SIG-M5 (cell line): Measurements from ENCODE around the gene ITGAX.
"Not testable (repeated sequence)": the region's sequence is repeated elsewhere in the genome, so short reads cannot be mapped to it uniquely, and the experiment has no call there.

Experiments used
- DNase-seq: peaks from one replicate; lab custom pipeline; 2025; lab: John Stamatoyannopoulos, UW

The ITGAX gene

DNA sequence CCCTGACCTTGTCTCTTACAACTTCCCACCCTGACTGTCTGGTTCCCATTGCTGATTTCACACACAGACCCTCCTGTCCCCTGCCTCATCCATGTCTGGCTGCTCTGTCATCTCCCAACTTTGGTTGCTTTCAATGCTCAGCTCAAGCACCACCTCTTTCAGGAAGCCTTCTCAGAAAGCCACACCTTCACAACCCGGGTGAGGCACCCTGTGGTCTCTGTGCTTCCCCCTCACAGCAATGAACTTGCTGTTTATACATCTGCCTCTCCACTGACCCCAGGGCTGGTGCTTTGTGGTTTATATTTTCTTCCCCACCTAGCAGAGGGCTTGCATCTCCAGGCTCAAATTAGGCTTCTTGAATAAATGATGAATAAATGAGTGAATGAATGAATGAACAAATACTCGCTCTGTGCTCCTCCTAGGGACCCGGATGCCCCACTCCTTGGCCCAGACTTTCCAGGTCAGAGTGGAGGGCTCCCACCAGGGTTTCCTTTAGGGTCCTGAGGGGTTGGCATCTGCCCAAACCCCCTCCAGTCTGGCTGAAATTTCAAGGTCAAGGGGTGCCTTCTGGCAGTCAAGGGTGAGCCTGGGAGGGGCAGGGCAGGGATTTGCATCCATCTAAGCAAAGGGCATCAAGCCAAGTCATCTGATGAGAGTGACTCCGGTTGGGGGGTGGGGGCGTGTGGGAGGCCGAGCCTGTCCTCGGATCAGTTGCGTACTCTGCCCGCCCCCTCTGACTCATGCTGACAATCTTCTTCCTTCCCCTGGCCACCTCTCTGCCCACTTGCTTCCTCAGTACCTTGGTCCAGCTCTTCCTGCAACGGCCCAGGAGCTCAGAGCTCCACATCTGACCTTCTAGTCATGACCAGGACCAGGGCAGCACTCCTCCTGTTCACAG is at the start of gene ITGAX:
Gene ITGAX (plus strand): TSS at position 783 of the 898 bp plus-strand sequence. CDS start 79 bp downstream, at position 862.
- DNase-seq = no peak

DNA sequence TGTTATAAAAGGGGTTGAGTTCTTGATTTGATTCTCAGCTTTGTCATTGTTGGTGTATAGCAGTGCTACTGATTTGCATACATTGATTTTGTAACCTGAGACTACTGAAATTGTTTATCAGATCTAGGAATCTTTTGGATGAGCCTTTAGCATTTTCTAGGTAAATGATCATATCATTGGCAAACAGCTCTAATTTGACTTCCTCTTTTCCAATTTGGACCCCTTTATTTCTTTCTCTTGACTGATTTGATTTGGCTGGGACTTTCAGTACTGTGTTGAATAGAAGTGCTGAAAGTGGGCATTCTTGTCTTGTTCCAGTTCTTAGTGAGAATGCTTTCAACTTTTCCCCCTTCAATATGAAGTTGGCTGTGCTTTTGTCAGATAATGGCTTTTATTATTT is 49.8 kb upstream of the ITGAX start:
- DNase-seq = no peak

DNA sequence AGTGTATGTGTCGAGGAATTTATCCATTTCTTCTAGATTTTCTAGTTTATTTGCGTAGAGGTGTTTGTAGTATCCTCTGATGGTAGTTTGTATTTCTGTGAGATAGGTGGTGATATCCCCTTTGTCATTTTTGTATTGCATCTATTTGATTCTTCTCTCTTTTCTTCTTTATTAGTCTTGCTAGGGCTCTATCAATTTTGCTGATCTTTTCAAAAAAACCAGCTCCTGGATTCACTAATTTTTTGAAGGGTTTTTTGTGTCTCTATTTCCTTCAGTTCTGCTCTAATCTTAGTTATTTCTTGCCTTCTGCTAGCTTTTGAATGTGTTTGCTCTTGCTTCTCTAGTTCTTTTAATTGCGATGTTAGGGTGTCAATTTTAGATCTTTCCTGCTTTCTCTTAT is 46.6 kb upstream of the ITGAX start:
- not testable (repeated sequence) for DNase-seq

DNA sequence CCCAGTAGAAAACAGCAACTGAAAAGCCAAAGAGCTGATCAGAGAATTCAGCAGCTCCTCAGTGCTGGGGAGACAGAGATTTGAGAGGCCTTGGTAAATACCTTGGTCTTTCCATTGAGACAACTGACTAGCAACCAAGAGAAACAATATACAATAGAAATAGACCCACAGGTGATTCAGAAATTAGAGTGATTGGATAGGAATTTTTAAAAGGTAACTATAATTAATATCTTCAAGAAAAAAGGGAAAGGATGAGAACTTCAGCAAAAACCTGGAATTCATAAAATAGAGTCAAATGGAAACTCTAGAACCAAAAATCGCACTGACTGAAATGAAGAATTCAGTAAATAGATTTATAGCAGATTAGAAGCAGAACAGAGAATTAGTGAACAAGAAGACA is 32.5 kb upstream of the ITGAX start:
- DNase-seq = no peak

DNA sequence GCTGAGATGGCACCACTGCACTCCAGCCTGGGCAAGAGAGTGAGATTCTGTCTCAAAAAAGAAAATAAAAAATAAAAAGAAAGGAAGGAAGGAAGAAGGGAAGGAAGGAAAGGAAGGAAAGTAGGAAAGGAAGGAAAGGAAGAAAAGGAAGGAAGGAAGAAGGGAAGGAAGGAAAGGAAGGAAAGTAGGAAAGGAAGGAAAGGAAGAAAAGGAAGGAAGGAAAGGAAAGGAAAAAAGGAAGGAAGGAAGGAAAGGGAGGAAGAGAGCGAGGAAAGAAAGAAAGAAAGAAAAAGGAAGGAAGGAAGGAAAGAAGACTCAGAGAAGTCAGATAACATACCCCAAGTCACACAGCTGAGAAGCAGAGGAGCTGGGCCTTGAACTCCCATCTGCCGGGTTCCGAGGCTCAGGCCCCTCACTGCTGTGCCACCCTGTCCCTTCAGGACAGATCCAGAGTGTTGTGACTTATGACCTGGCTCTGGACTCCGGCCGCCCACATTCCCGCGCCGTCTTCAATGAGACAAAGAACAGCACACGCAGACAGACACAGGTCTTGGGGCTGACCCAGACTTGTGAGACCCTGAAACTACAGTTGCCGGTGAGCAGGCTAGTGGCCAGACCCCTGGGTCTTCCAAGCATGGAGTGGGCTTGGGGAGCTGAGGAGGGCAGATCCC is 30.9 kb upstream of the ITGAX start:
- DNase-seq = no peak

DNA sequence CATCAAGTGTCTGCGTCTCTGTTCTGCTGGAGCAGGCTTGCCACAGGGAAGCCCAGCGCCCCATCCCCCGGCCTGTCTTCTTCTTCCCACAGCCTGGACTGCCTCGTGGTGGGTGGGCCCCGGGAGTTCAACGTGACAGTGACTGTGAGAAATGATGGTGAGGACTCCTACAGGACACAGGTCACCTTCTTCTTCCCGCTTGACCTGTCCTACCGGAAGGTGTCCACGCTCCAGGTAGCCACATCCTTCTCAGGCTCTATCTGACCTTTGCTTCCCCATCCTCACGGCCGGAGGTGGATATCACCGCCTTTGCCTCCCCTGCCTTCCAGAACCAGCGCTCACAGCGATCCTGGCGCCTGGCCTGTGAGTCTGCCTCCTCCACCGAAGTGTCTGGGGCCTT is 29.8 kb upstream of the ITGAX start:
- DNase-seq = no peak

DNA sequence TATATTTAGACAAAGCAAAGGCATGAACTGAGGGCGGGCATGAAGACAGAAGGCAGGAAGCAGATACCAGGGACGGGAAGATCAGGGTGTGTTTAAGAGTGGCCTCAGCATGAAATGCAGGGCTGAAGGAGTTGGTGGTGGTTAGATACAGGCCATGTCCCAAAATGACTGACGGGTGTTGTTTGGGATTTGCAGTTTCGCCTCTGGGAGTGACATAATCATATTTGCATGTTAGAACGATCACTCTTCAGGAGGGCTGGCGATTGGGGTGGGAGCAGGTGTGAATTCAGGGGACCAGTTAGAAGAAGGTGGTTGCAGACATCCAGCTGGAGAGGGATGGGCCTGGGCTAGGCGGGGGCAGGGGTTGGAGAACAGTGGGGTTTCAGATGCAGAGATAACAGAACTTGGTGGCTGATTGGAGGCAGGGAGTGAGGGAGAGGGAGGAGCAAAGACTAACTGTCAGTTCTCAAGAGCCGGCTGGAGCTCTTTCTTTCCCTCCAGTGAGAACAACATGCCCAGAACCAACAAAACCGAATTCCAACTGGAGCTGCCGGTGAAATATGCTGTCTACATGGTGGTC is 27.2 kb upstream of the ITGAX start:
- DNase-seq = no peak

DNA sequence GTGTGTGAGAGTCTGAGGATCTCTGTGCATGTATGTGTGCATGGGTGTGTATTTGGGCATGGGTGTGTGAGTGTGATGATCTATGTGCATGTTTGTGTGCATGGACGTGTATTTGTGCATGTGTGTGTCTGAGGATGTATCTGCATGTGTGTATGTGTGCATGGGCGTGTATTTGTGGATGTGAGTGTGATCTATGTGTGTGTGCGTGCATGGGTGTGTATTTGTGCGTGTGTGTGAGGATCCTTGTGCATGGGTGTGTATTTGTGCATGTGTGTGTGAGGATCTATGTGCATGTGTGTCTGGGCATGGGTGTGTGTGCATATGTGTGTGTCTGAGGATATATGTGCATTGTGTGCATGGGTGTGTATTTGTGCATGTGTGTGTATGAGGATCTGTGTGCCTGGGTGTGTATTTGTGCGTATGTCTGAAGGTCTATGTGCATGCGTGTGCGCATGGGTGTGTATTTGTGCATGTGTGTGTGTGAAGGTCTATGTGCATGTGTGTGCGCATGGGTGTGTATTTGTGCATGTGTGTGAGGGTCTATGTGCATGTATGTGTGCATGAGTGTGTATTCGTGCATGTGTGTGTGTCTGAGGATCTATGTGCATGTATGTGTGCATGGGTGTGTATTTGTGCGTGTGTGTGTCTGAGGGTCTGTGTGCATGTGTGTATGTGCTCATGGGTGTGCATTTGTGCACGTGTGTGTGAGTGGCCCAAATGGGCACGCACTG is 26.5 kb upstream of the ITGAX start:
- DNase-seq = no peak

DNA sequence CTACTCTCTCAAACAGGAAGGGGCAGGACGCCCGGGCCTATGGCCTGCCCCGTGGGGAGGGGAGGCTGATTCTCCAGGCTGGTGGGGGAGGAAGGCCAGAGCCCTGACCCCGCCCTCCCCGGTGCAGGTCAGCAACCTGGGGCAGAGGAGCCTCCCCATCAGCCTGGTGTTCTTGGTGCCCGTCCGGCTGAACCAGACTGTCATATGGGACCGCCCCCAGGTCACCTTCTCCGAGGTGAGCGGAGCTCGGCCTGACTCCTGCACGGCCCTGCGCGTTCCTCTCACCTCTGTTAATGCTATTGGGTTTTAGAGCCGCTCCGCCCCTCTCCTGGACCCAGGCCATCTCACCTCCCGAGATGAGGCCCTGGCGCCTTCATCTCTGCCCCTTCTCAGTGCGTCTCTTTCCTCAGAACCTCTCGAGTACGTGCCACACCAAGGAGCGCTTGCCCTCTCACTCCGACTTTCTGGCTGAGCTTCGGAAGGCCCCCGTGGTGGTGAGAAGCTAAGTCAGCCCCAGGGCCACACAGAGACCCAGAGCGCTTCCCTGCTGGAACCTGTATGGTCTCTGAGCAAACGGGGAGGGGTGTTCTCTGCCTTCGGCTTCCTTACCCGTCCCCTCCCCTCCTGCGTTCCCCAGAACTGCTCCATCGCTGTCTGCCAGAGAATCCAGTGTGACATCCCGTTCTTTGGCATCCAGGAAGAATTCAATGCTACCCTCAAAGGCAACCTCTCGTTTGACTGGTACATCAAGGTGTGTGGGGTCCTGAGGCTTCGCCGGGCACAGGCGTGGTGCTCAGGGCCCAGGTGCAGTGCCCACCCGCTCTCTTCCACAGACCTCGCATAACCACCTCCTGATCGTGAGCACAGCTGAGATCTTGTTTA is 25.1 kb upstream of the ITGAX start:
- DNase-seq = no peak

DNA sequence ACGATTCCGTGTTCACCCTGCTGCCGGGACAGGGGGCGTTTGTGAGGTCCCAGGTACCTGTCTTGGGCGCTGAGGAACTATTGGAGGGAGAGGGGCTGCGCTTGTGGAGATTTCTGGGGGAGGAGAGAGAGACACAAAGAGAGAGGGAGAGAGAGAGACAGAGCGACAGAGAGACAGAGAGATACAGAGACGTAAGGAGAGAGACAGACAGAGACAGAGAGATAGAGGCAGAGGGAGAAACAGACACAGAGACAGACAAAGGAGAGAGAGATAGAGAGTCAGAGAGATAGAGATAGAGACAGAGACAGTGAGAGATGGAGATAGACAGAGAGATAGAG is 24.5 kb upstream of the ITGAX start:
- no peak for DNase-seq

DNA sequence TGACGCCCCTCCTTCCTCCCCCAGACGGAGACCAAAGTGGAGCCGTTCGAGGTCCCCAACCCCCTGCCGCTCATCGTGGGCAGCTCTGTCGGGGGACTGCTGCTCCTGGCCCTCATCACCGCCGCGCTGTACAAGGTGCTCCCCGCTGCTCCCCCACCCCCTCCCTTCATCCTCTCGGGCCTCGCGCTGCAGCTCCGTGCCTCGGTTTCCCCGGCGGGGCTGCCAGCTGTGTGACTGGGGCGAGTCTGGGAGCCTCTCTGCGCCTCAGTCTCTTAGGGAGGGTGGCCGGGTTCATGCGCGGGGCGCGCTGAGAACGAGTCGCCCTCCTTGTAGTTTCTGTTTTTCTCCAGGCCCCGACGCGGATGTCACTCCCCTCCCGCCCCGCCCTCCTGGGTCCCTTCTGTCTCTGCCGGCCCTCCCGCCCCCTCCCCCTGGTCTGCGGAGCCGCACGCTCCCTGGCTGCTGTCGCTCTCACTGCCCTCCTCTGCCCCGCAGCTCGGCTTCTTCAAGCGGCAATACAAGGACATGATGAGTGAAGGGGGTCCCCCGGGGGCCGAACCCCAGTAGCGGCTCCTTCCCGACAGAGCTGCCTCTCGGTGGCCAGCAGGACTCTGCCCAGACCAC is 23.7 kb upstream of the ITGAX start:
- DNase-seq = no peak

DNA sequence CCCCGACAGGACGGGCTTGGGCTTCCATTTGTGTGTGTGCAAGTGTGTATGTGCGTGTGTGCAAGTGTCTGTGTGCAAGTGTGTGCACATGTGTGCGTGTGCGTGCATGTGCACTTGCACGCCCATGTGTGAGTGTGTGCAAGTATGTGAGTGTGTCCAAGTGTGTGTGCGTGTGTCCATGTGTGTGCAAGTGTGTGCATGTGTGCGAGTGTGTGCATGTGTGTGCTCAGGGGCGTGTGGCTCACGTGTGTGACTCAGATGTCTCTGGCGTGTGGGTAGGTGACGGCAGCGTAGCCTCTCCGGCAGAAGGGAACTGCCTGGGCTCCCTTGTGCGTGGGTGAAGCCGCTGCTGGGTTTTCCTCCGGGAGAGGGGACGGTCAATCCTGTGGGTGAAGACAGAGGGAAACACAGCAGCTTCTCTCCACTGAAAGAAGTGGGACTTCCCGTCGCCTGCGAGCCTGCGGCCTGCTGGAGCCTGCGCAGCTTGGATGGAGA is 23.1 kb upstream of the ITGAX start:
- DNase-seq = no peak

DNA sequence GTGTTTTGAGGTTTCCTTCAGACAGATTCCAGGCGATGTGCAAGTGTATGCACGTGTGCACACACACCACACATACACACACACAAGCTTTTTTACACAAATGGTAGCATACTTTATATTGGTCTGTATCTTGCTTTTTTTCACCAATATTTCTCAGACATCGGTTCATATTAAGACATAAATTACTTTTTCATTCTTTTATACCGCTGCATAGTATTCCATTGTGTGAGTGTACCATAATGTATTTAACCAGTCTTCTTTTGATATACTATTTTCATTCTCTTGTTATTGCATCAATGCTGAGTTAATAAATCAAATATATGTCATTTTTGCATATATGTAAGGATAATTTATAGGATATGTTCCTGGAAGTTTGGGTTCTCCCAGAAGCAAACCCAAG is 22.4 kb upstream of the ITGAX start:
- DNase-seq = no peak

DNA sequence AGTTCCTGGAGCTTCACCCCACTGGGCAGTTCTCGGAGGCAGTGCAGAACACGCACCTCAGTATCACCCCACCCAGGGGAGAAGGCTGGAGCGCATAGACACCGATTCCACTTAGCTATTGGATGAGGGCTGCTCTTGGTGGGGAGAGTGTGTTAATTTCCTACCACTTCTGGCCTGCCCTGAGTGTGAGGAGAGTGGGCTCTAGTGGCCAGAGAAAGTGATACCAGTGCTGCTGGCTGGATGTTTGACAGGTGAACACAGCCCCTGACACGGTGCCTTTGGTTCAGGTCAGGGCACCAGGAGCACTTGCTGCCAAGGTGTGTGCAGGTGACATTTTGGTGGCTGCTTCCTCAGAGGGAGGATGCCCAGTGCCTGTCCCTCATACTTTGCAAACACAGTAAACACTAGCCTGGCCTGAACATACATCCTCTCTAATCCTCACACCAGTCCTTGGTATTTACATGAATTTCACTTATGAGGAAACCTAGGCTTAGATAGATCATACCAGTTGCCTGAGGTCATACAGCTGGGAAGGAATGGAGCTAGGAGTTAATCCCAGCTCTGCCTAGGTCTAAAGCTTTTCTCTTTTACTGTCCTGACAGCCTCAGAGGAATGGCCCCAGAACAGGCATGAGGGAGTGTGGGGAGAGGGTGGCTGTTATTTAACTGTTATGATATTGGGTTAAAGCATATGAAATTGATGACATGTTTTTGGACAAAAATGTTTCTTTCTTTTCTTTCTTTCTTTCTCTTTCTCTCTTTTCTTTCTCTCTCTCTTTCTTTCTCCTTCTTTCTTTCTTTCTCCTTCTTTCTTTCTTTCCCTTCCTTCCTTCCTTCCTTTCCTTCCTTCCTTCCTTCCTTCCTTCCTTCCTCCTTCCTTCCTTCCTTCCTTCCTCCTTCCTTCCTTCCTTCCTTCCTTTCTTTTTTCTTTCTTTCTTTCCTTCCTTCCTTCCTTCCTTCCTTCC is 21.0 kb upstream of the ITGAX start:
- DNase-seq = no peak

DNA sequence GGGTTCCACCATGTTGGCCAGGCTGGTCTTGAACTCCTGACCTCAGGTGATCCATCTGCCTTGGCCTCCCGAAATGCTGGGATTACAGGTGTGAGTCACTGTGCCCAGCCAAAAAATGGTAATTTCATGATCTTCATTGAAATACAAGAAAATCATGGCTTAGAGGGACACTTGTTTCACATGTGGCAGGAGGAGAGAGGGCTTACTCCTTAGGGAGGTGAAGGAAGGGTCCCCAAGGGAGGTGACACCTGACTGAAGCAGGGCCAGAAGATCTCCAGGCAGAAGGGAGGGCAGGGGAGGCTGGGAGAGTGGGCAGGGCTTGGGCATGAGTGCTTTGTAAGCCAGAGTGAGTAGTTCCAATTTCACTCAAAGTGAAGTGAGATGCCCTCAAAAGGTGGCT is 20.0 kb upstream of the ITGAX start:
- no peak for DNase-seq

DNA sequence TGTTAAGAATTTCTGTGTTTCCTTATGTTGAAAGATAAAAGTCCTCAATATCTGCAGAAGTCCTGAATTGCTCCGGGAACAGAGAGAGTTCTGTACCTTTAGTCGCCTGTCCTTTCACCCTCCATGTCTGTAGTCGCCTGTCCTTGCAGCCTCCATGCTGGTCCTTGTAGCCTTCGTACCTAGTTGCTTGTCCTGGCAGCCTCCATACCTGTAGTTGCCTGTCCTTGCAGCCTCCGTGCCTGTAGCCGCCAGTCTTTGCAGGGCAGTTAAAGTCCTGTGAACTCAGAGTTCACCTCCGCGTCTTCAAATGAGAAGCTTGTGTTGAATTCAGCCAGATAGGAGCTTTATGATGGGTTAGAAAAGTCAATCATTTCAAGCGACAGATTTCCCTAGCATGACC is 19.5 kb upstream of the ITGAX start:
- DNase-seq = no peak

DNA sequence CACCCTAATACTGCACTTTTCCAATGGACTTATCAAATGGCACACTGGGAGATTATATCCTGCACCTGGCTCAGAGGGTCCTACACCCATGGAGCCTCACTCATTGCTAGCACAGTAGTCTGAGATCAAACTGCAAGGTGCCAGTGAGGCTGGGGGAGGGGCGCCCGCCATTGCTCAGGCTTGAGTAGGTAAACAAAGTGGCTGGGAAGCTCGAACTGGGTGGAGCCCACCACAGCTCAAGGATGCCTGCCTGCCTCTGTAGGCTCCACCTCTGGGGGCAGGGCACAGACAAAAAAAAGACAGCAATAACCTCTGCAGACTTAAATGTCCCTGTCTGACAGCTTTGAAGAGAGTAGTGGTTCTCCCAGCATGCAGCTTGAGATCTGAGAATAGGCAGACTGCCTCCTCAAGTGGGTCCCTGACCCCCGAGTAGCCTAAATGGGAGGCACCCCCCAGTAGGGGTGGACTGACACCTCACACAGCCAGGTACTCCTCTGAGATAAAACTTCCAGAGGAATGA is 16.8 kb upstream of the ITGAX start:
- not testable (repeated sequence) for DNase-seq

DNA sequence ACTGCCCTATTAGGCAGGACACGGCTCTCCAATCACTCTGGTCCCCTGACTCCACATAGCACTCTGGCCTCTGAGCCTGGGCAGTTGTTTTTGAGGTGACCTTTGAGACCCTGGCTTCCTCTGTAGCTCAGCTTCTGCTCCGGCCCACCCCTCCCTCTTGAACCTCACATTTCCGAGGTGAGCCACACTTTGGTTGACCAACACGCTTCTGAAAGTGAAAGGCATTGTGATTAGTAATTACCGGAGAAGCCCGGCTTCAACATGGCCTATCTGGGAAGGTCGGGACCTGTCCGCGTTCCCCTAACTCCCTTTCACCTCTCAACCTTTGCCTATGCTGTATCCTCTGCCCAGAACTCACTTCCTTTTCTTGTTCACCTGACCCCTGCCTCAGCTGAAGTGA is 10.3 kb upstream of the ITGAX start:
- no peak for DNase-seq

DNA sequence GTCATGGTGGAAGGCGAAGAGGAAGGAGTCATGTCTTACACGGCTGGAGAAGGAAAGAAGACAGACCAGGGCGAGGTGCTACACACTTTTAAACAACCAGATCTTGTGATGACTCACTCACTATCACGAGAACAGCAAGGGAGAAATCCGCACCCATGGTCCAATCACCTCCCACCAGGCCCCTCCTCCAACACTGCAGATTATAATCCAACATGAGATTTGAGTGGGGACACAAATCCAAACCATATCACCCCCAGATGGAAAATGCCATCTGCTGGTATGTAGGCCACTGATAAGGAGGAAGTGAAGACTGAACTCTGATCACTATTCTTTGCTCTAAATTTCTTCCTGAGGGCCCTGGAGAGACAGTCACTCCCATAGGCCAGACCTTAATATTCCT is 7.5 kb upstream of the ITGAX start:
- DNase-seq = no peak

DNA sequence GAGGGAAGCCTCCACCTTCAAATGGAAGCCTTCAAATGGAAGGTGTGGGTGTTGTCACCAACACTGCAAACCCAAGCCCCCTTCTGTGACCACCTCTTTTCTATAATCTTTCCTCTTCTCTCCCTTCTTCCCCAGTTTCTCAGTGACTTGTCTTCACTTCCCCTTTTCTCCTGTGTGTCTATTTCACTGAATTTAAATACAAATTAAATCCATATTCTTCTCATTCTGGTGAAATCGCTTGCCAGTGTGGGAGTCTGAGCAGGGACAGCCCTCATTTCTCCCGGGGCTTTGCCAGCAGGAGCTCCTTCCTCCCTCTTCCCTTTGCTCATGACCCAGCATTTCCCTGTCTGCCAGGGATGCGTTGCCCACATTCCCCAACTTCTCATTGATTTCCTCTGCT is 6.4 kb upstream of the ITGAX start:
- no peak for DNase-seq
